22Rv1 (cell line): ENCODE data around the gene ACLY.

ENCODE experiments used
- ZFX ChIP-seq: fragments of 450-650 bp; IDR thresholded peaks from 2 replicates; pipeline ENCODE4 v1.6.1; 2017; ENCODE audit warnings: antibody characterized with exemption, borderline replicate concordance
- TF ChIP-seq, protein P1 (sequence below): fragments of 450-650 bp; IDR thresholded peaks from 2 replicates; pipeline ENCODE4 v1.5.1; 2017; ENCODE audit warnings: mild to moderate bottlenecking

DNA sequence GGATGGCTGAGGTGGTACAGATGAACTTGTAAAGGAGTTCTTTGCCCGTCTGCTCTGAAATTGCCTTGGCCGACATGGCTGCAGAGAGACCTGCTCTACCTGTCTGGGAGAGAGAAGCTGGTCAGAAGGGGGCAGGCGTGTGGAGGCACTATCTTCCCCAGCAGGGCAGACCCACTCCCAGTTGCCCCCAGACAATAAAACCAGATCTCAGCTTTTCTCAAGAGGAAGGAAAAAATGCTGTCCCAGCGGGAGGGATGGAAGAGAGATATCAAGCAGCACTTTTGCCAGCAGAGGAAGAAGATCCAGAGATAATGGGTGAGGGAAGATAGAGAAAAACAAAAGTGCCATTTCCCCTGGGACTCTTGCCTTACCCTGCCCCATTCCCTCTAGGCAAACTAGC is 5.0 kb downstream of the ACLY start:
- TF ChIP-seq, protein P1, sequence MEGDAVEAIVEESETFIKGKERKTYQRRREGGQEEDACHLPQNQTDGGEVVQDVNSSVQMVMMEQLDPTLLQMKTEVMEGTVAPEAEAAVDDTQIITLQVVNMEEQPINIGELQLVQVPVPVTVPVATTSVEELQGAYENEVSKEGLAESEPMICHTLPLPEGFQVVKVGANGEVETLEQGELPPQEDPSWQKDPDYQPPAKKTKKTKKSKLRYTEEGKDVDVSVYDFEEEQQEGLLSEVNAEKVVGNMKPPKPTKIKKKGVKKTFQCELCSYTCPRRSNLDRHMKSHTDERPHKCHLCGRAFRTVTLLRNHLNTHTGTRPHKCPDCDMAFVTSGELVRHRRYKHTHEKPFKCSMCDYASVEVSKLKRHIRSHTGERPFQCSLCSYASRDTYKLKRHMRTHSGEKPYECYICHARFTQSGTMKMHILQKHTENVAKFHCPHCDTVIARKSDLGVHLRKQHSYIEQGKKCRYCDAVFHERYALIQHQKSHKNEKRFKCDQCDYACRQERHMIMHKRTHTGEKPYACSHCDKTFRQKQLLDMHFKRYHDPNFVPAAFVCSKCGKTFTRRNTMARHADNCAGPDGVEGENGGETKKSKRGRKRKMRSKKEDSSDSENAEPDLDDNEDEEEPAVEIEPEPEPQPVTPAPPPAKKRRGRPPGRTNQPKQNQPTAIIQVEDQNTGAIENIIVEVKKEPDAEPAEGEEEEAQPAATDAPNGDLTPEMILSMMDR: no peak
- no peak for TF ChIP-seq ZFX
